RKO (cell line): Measurements from ENCODE around the gene JAKMIP3.
A peak's percentile ranks its signal among the peaks of the same experiment; 100 is the strongest.
"Not testable (repeated sequence)": the region's sequence is repeated elsewhere in the genome, so short reads cannot be mapped to it uniquely, and the experiment has no call there.

Experiments used
- DNase-seq: peaks from one replicate; pipeline ENCODE4 v3.0.0-alpha.2; 2016; ENCODE audit warnings: low spot score

The JAKMIP3 gene

GRCh38 chr10:132066186-132066585 lies 440 bp downstream of the JAKMIP3 start:
- DNase-seq: no peak

GRCh38 chr10:132066812-132067211 lies 1.1 kb downstream of the JAKMIP3 start:
- no peak for DNase-seq

- DNase-seq: no peak
Measured at GRCh38 chr10:132068431-132069121, 2.8 kb downstream of the JAKMIP3 start.

- no peak for DNase-seq
Measured at GRCh38 chr10:132069122-132069848, 3.5 kb downstream of the JAKMIP3 start.

- no peak for DNase-seq
Measured at GRCh38 chr10:132069849-132070182, 4.1 kb downstream of the JAKMIP3 start.

GRCh38 chr10:132070724-132071123 lies 5.0 kb downstream of the JAKMIP3 start:
- no peak for DNase-seq

- DNase-seq: no peak
Measured at GRCh38 chr10:132071667-132072066, 5.9 kb downstream of the JAKMIP3 start.

GRCh38 chr10:132075909-132076577 lies 10.3 kb downstream of the JAKMIP3 start:
- no peak for DNase-seq

GRCh38 chr10:132076578-132077081 lies 10.9 kb downstream of the JAKMIP3 start:
- no peak for DNase-seq

- no peak for DNase-seq
Measured at GRCh38 chr10:132077091-132077490, 11.3 kb downstream of the JAKMIP3 start.

- no peak for DNase-seq
Measured at GRCh38 chr10:132078746-132079345, 13.1 kb downstream of the JAKMIP3 start.

- DNase-seq: not testable (repeated sequence)
Measured at GRCh38 chr10:132084384-132084783, 18.6 kb downstream of the JAKMIP3 start.

- not testable (repeated sequence) for DNase-seq
Measured at GRCh38 chr10:132093236-132093635, 27.5 kb downstream of the JAKMIP3 start.

- no peak for DNase-seq
Measured at GRCh38 chr10:132094581-132095234, 29.0 kb downstream of the JAKMIP3 start.

GRCh38 chr10:132095403-132096113 lies 29.8 kb downstream of the JAKMIP3 start:
- DNase-seq: no peak

- peak; percentile 31 for DNase-seq
Measured at GRCh38 chr10:132096223-132096622, 30.5 kb downstream of the JAKMIP3 start.

- no peak for DNase-seq
Measured at GRCh38 chr10:132096863-132097478, 31.2 kb downstream of the JAKMIP3 start.

GRCh38 chr10:132097609-132098377 lies 32.0 kb downstream of the JAKMIP3 start:
- DNase-seq: no peak

- no peak for DNase-seq
Measured at GRCh38 chr10:132098539-132099388, 33.0 kb downstream of the JAKMIP3 start.
